Regular cardiac myocyte (primary cell): Measurements from ENCODE around the gene ATP8B3. TPM values are rescaled to one million over a fixed set of nuclear protein-coding genes. Genes with fewer than 3 reads are reported as not detected.

Experiments used
- total RNA-seq: library from RNA; depleted of rRNA; stranded (reverse); fragments of >200 nt; gene quantifications from 2 replicates; pipeline ENCODE4 v1.2.3, GENCODE V29; 2014

Gene ATP8B3
- total RNA-seq = 0.38 and 1.7 TPM in 2 replicates

GRCh38 chr19:1811942-1812425, at the start of gene ATP8B3:
TSS of gene ATP8B3 (minus strand) at chr19:1812276. CDS start at chr19:1811736, 540 bp downstream.

GRCh38 chr19:1848399-1849131, 36.5 kb upstream of the ATP8B3 start, which contains the start of gene REXO1:
TSS of gene REXO1 (minus strand) at chr19:1848483. CDS start at chr19:1848358, 125 bp downstream.

GRCh38 chr19:1752757-1753728, 59.0 kb downstream of the ATP8B3 start, which contains the start of gene ONECUT3:
TSS of gene ONECUT3 (plus strand) at chr19:1753506. CDS start at chr19:1753663, 157 bp downstream.

Other genes starting within 250 kb of the ATP8B3 start
- 40.9 and 42.0 TPM in 2 replicates for gene MEX3D, start 244.0 kb downstream of the ATP8B3 start, total RNA-seq
- gene MBD3, start 219.4 kb downstream of the ATP8B3 start, total RNA-seq = 59.2 and 101 TPM in 2 replicates
- gene UQCR11, start 206.8 kb downstream of the ATP8B3 start, total RNA-seq = 58.1 and 76.7 TPM in 2 replicates
- 34.4 and 71.9 TPM in 2 replicates for gene TCF3, start 159.7 kb downstream of the ATP8B3 start, total RNA-seq
- gene ONECUT3, start 58.8 kb downstream of the ATP8B3 start, total RNA-seq = not detected in 2 replicates
- gene REXO1, start 36.2 kb upstream of the ATP8B3 start, total RNA-seq = 2.5 and 6.9 TPM in 2 replicates
- 4.8 and 9.4 TPM in 2 replicates for gene KLF16, start 51.3 kb upstream of the ATP8B3 start, total RNA-seq
- gene ABHD17A, start 73.2 kb upstream of the ATP8B3 start, total RNA-seq = 65.7 and 73.8 TPM in 2 replicates
- 1.3 and 1.7 TPM in 2 replicates for gene ADAT3, start 93.1 kb upstream of the ATP8B3 start, total RNA-seq
- 31.3 and 34.7 TPM in 2 replicates for gene SCAMP4, start 93.1 kb upstream of the ATP8B3 start, total RNA-seq
- 42.8 and 45.4 TPM in 2 replicates for gene CSNK1G2, start 128.9 kb upstream of the ATP8B3 start, total RNA-seq
- gene BTBD2, start 203.4 kb upstream of the ATP8B3 start, total RNA-seq = 37.5 and 47.5 TPM in 2 replicates
- 73.9 and 89.0 TPM in 2 replicates for gene MKNK2, start 239.0 kb upstream of the ATP8B3 start, total RNA-seq